ENCODE data around the gene BEST3.
"Not testable (repeated sequence)": the region's sequence is repeated elsewhere in the genome, so short reads cannot be mapped to it uniquely, and the experiment has no call there.

Gene BEST3

DNA sequence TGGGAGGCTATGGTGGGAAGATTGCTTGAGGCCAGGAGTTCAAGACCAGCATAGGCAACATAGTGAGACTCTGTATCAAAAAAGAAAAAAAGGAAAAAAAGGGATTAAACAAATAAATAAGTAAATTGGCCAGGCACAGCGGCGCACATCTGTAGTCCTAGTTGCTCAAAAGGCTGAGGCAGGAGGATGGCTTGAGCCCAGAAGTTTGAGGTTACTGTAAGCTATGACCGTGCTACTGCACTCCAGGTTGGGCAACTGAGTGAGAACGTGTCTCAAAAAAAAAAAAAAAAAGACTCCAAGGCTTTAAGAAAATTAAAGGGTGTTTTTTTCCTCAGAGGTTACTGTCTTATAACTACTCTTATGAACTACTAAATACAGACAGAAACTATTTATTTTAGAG is 11.7 kb downstream of the BEST3 start:
- no peak for DNase-seq

DNA sequence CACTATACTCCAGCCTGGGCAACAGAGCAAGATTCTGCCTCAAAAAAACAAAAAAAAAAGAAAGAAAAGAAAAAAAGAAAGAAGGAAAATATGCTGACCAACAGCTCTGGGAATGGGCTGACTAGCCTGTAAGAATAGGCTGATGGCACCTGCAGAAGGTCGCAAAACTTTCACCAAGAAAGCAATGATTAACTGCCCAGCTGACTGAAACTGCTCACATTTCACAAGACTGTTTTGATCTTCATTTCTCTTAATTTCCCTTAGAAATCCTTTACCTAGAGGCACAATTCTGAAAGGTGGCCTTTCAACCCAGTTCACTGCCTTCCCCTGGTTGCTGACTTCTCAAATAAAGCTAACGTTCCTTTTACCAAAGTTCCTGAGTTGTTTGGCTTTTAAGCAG is 12.4 kb downstream of the BEST3 start:
- no peak for DNase-seq

DNA sequence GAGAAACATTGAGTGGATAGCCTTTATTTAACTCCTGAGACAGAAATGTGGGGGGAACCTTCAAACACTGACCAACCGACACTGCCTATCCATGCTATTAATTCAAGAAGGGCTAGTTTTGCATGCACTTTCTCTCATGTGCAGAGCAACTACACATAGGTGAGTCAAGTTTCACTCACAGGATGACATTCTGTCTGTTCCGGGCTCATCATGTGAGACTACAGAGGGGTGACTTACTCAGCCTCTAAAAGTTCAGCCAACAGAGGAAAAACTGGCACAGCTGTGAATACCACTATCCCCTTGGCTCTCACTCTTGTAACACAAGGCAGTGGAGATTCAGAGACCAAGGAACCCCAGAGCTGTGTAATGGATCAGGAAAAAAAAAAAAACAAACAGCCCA is 13.3 kb downstream of the BEST3 start:
- DNase-seq: no peak

DNA sequence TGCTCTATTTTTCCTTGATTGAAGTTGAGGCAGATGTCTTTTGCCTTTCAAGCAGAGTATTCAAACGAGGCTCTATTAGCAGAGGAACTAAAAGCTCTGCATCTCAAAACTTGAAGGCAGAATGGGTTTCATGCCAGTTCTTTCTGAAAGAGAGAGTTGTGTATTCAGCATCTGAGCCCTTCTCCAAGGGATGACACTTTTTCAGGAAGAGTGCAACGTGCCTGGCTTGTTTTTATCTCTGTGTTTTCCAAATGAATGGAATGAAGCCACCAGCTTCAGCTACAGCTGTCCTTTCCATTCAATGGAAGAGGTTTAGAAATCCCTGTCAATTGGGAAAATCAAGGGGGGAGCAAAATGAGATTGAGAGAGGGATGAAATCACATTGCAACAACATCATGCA is 14.6 kb downstream of the BEST3 start:
- no peak for DNase-seq

DNA sequence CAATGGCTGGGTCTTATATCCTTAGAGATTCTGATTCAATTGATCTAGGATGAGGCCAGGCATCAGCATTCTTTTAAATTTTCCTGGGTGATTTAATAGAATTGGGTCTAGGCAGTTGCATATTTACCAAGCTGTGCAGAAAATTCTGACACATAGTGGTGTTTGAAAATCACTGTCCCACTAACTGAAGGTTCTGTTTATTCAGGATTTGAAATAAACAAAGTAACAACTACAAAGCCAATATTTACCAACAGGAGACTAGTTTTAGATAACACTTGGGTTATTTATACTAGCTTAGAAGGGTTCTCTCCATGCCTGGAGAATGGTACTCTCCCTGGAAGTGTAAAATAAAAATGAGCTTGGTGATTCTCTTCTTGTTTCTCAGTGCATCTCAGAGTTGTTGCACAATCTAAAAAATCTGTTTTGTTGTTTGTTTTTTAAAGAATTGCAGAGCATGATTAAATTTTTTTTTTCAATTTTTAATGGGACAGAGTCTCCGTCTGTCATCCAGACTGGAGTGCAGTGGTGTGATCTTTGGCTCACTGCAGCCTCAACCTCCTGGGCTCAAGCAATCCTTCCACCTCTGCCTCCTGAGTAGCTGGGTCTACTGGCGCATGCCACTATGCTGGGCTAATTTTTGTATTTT is 16.9 kb downstream of the BEST3 start:
- DNase-seq: no peak

DNA sequence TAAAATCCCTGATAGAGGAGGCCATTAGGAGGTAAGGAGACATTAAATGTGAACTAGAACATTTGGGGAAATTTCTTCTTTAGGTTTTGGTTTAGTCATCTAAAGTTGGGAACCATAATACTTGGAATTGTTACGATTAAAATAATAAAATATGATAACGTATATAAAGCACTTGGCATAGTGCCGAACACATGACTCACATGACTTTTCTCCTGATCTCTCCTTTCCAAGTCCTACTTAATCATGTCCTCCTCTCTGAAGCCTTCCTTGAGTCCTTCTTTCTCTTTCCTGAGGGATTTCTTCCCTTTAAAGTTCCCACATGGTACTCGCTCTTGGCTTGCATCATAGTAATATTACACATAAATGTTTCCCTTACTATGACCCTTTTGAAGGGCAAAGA is 20.0 kb downstream of the BEST3 start:
- no peak for DNase-seq

DNA sequence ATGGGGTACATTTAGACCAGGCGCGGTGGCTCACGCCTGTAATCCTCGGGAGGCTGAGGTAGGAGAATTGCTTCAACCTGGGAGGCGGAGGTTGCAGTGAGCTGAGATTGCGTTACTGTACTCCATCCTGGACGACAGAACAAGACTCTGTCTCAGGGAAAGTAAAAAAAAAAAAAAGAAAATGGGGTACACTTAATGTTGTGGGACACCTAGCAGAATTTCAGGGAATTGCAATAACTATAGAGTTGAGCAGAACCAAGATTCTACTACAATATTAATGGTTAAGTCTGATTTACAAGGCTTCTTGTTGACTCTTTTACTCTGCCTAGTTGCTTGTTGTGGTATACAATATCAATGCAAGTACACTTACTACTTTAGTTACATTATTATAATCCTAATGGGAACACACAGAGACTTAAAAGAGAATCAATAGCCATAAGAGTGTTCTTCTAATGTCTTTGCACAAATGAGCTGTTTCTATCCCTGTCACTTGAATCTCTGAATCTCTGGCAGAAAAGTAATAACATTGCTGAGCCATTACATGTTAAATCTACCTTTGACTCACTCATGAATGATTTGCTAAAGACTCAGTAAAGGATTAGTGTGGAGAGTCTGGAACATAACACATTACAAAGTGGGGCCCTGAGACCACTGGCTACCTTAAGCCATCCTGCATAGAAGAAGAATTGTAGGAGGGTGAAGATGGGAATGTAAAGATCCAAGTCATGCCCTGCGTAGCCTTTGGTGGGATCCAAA is 22.7 kb downstream of the BEST3 start:
- DNase-seq: no peak

DNA sequence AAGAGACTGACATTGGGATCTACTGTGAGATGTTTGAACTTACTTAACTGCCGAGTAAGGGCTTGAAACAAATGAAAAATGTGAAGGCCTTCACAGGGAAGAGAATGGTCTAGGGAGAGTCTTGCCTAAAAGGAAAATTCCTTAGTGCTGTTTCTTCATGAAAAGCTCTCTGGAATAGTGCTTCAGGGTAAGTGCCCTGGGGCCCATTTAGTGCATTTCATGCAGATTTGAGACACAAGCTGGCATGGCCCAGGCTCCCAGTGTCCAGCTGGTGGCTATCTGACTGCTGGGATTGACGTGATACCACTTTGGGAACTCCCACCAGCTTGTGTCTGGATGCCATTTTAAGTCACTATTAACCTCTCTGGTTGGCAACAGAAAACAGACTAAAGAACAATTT is 26.9 kb downstream of the BEST3 start:
- DNase-seq: no peak

DNA sequence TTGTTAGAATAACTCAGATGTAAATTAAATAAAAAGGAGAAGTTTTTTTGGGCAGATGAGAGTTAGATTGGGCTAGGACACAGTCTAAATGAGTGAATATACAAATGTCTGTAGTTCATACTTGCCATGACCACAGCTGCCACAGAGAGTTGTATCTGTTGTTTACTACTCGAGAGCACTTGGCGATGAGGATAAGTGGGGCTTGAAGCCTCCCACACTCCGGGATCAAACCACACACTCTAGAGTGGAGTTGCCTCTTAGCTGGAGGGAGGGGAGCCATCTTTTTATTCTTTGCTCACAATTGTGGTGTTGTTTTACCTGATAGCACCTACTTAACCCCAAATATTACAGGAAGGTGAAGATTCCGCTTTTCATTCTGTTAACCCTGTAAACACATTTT is 27.5 kb downstream of the BEST3 start:
- DNase-seq: no peak

DNA sequence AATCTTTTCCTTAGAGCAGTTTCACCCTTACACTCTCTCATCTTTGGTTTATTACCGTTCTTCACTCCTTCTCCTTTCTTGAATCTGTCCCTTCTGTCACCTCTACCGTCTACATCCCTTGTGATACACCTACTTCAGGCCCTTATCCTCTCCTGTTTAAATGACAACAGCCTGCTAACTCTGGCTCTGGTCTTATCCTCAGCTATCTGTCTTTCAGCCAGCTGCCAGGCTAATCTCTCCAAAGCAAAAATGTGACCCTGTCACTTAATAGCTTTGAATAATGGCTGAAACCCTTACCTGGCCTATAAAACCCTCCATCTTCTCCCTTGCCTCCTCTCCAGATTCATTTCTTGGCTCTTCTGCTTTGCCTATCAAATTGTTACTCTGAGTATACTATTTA is 32.3 kb downstream of the BEST3 start:
- no peak for DNase-seq

DNA sequence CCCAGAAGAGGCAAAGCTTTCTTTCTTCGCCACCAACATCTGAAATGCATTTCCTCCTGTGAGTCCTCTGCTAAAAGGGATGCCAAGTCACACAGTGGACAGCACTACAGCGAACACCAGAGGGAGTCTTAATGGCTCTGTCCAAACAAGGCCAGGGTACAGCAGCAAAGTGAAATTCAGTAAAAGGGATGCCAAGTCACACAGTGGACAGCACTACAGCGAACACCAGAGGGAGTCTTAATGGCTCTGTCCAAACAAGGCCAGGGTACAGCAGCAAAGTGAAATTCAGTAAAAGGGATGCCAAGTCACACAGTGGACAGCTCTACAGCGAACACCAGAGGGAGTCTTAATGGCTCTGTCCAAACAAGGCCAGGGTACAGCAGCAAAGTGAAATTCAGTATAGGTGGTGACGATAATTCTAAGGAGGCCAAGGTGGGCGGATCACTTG is 34.1 kb downstream of the BEST3 start:
- DNase-seq: not testable (repeated sequence)

DNA sequence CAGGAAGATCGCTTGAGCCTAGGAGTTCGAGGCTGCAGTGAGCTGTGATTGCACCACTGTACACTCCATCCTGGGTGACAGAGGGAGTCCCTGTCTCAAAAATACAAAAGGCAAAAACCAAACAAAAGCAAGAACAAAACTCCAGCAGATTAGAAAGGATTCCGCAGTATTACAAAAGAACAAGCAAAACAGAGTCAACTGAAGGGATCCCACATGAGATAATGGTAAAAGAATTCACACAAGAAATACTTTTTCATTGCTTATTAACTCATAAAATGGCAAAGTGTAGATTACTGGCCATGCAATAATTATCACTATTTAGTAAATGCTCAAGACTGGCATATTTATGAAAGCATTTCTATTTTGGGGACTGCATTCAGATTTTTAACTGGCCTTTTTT is 35.4 kb downstream of the BEST3 start:
- DNase-seq: no peak

DNA sequence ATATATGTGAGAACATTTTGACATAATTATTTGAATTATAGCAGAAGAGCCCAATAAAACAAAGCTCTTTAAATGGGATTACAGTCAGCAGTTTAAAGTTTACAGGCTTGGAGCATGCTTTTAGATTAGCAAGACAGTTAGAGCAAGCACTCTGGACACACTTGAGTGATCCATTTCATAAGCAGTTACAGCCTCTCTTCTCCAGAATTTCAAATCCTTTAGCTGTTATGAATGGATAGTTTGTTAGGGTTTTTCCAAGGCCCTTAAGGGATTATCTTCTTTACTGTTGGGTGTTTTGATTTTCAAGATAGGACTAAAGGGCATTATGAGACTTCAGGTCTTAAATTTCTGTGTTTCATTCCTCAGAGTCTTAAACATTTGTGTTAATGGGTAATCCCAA is 36.3 kb downstream of the BEST3 start:
- no peak for DNase-seq

DNA sequence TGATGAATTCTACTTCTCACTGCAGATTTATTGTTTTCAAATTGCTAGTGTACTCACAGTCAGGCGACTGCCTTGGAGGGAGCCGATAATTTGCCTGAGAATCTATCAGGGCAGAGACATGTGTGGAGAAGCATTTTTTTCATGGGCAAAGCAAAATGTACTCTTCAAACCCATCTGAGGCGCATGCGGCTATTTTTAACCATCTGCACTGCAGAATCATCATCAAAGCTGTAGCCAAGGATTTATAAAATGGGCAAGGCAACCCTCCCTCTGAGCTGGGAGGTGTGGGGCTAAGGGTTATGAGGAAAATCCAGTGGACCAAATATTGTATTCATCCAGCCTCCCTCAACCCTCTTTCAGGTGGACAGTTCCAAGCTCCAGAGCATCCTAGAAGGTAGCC is 37.7 kb downstream of the BEST3 start:
- no peak for DNase-seq

DNA sequence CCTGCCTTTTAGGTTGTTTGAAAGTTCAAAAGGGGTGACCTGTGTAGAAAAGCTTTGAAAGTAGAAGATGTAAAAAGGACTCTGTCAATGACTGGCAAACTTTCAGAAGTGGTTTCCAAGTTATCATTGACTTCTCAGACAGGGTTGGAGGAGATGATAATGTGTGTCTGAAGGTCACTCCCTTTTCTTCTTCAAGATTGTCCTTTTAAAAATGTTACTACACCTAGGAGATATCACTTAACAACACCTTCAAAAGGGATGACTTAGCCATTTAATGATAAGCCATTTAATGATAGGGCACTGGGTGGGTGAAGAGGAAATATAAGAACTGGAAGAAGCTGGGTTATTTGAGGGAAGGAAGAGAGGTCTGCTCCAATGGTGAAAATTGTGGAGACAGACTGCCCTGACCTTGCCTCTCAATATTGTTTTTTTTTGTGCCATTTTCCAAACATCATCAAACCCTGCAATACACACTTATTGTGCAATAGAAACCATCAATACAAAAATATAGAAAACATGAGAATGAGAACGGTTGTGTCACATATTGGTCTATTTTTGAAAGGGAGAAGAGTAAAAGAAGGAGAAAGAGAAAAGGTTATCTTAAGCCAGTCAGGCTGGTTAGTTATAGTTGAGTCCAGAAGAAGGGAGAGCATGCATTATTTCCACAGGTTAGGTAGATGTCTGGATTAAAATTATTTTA is 38.8 kb downstream of the BEST3 start:
- DNase-seq: no peak

DNA sequence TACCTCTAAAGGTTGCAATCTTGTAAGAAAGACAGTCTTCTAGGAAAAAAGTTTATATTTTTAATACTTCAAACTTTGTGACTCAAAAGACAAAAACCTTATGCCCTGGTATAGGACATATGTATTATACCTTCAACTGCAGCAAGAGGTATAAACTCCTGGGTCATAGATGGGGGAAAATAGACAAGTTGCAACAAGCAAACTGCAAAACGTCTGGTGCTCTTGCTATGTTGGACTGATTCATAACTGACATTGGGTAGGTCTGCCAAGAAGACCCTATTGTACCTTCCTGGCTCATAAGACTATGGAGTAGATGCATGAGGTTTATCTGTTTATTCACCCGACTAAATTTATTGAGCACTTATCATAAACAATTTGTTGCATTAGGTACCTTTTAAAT is 40.9 kb downstream of the BEST3 start:
- no peak for DNase-seq

DNA sequence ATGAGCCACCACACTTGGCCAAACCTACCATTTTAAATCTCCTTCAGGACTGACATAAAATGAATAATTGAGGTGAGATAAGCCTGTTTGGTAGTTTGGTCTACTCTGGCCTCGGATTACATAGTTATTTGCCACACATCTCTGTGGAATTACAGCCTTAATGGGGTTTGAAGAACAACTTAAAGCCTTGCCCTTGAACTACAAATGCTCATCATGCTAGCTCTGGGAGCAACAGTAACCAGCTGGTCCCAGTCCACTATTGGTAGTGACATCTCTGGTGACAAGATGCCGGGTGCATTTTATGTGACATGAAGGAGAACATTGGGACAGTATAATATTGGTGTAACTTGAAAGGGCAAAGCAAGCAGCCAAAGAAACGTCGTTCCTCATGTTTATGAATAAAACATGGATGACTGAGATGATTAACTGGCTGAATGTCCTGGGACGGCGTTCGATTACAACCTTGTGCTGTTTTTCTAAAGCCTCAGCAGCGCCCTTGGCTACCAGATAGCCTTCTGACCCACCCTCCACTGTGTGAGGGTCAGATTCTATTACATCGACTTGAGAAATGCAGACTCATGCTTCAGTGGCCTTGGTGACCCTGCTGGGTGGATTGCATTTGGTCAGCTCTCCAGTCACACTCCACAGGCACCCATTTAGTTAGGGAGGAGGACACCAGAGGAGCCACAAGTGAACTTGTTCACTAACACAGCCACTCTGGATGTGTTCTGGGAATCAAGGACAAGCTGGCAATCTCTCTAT is 41.5 kb downstream of the BEST3 start:
- no peak for DNase-seq

DNA sequence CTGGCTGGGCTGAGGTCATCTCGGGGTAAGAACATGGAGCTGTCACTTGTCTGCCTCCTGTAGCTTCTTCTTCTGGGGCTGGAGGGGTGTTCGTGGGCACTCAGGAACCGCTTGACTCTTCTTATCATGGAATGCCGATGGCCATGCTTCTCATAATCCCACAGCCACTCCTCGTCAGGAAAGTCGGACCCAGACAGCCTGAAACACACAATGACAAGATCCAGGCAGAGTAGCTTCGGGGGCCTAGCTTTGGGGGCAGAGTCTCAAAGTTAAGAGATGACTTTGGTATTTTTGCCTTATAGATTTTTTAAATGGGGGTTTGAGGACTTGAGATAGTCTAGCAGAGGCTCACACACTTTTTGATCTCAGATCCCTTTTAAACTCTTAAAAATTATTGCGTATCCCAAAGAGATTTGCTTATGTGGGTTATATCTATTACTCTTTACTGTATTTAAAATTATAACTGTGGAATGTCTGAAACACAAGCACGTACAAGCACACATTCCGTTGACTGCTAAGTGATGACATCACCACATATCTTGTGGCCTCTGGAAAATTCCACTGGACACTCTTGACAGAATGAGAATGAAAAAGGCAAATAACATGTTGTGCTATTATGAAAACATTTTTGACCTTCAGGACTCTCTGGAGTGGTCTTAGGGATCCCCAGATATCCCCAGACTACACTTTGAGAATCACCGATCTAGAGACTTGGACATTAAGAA is 43.3 kb downstream of the BEST3 start:
- no peak for DNase-seq

DNA sequence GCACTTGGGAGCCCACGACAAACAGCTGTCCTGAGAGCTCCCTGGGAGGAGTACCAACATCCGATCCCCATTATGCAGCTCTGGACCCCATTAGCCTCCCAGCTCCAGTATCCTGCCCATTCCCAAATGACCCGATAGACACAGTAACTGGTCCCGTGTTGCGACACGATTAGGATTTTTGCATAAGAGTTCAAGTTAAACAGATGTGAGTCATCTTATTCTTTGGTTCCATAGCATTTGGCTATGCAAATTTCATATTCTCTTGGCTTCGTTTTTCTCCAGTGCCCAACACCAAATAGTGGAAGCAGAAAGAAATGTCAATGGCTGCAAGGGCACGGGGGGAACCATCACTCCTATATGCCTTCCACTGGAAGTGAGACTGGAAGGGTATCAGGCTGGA is 45.4 kb downstream of the BEST3 start:
- DNase-seq: no peak

DNA sequence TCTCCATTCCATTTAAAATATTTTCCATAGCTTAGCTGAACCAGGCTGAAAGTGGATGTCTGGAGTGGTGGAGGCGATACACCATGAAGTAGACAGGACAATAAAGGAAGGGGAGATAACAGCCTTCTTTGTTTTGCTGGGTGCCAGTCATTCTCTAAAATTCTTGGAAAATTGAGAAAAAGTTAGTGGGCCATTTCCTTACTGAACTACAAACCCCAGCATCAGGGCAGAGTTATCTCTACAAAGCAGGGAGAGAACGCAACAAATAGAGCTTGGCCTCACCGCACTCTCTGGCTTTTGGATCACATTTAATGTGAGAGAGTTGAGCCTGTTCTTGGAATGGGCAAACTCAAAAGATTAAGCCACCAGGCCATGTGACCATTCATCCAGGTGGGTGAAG is 47.2 kb downstream of the BEST3 start:
- no peak for DNase-seq

DNA sequence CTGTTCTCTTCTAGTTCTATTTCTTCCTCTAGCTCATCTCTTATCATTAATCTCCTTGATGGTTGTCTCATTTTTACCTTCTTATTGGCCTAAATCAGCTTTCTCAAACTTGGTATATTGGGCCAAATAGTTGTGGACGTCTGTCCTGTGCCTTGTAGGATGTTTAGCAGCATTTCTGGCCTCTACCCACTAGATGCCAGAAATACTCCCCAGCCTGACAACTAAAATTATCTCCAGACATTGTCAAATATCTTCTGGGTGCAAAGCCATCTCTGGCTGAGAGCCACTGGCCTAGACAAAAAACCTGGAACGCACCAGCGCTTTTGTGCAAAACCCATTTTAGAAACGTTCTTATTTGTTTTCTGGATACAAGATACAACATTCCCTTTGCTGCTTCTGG is 49.6 kb downstream of the BEST3 start:
- DNase-seq: no peak

DNA sequence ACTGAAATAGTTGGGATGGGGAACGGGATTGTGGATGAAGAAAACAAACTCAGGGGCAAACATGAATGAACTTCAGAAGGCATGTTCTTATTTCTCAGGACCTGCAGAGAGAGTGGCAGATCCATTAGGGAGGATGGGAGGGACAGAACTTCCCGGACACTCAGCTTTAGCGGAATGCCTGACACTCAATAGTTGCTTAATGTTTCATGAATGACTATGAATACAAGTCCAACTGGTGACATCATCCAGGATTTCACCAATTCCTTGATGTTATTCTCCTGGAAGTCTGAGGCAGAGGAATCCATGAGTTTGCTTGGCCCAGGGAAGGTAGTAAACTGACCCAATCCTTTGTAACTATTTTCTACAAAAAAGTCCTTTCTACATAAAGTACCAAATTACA is 50.6 kb downstream of the BEST3 start:
- no peak for DNase-seq

DNA sequence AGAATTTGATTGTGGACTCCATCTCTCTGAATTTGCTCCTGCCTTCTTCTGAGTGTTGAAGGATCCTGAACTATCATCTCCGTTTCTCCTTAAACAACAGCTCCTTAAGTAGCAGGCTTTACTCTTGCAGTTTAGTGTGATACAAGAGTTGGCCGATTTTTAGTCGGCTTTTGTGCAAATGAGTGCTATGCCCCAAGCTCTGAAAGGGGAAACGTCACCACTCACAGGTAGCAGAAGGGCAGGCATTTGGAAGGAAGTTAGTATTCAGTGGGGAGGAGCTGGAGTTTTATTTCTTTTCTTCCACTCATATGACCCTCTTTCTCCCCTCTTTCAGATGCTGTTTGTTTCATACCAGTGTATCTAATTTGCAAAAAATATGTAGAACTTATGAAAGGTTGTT is 51.9 kb downstream of the BEST3 start:
- DNase-seq: no peak

All from retina (tissue), 1 donor.